ENCODE data around the gene BANP. TPM values are rescaled to one million over a fixed set of nuclear protein-coding genes. Genes with fewer than 3 reads are reported as not detected.

The BANP gene
- total and polyA plus RNA-seq, 2 donors = 27.0 to 29.7 TPM

- Histone ChIP-seq H3K4me3 (ENCODE audit: low read length in 2 of 2) (no peak overlapping the region), H3K9me3 (ENCODE audit: control insufficient read depth in 2 of 2, insufficient read depth in 1 of 2, low read length in 1 of 2) (no peaks in the 10 kb centered on the region), H3K27me3 (ENCODE audit: control insufficient read depth in 2 of 2, insufficient read depth in 1 of 2, low read length in 1 of 2) (no peaks in the 10 kb centered on the region), H3K36me3 (ENCODE audit: control insufficient read depth in 2 of 2, insufficient read depth in 2 of 2, low read length in 1 of 2) (peaks cover 25 to 53% of the 10 kb centered on the region in 2 donors), H3K4me1 (ENCODE audit: control insufficient read depth in 2 of 2, insufficient read depth in 2 of 2, low read length in 2 of 2) (no peaks in the 10 kb centered on the region), H3K27ac (ENCODE audit: low read depth in 1 of 2, low read length in 1 of 2) (no peak overlapping the region)
- WGBS = 97% methylated on average over 6 of the region's 6 CpGs
- no peak for DNase-seq (ENCODE audit: low read depth in 6 of 9, low spot score in 9 of 9)
Observed at GRCh38 chr16:88003316-88003715, 52.1 kb downstream of the BANP start.

DNA sequence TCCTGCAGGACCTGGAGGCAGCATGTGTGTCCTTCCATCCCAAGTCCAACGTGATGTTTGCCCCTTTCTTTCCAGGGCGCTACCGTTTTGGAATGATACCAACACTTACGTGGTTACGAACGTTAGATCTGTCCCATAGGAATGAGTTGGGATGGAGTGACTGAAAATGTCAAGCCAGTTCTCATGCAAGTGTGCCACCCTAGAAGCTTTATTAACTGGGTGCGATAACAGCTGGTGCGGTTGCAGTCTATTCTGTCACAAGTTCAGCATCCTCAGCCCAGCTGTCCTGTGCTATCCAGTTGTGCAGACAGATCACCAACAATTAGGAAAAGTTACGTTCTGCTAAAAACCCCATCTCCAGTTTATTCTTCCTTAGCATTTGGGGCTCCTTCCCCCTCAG lies 52.5 kb downstream of the BANP start:
- no peaks in the 10 kb centered on the region for H3K27me3 ChIP-seq (ENCODE audit: control insufficient read depth in 2 of 2, insufficient read depth in 1 of 2, low read length in 1 of 2)
- no peaks in the 10 kb centered on the region for H3K9me3 ChIP-seq (ENCODE audit: control insufficient read depth in 2 of 2, insufficient read depth in 1 of 2, low read length in 1 of 2)
- no peak overlapping the region for H3K27ac ChIP-seq (ENCODE audit: low read depth in 1 of 2, low read length in 1 of 2)
- DNase-seq (ENCODE audit: low read depth in 6 of 9, low spot score in 9 of 9) = no peak
- H3K36me3 ChIP-seq (ENCODE audit: control insufficient read depth in 2 of 2, insufficient read depth in 2 of 2, low read length in 1 of 2) = peaks cover 28 to 50% of the 10 kb centered on the region in 2 donors
- H3K4me1 ChIP-seq (ENCODE audit: control insufficient read depth in 2 of 2, insufficient read depth in 2 of 2, low read length in 2 of 2) = no peaks in the 10 kb centered on the region
- WGBS = 95% methylated on average over 9 of the region's 9 CpGs
- H3K4me3 ChIP-seq (ENCODE audit: low read length in 2 of 2) = no peak overlapping the region

DNA sequence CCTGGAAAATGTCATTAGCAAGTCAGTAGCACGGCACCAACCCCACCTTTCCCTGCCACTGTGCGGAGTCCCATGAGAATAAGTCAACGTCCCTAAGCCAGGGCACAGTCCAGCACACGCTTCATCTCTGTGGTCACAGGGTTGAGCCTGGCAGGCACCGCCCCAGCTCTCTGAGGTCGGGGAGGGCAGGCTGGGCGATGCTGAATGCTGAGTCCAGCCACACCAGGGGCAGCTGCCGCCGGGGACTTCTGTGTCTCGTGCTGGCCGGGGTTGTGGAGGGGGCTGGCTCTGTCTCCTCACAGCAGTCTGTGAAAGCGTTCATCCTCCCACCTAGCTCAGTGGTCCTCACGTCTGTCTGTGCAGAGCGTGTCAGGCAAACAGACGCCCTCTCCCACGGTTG lies 53.2 kb downstream of the BANP start:
- Histone ChIP-seq H3K9me3 (ENCODE audit: control insufficient read depth in 2 of 2, insufficient read depth in 1 of 2, low read length in 1 of 2) (no peaks in the 10 kb centered on the region), H3K27me3 (ENCODE audit: control insufficient read depth in 2 of 2, insufficient read depth in 1 of 2, low read length in 1 of 2) (no peaks in the 10 kb centered on the region), H3K4me3 (ENCODE audit: low read length in 2 of 2) (no peak overlapping the region), H3K36me3 (ENCODE audit: control insufficient read depth in 2 of 2, insufficient read depth in 2 of 2, low read length in 1 of 2) (peaks cover 31 to 50% of the 10 kb centered on the region in 2 donors), H3K27ac (ENCODE audit: low read depth in 1 of 2, low read length in 1 of 2) (no peak overlapping the region), H3K4me1 (ENCODE audit: control insufficient read depth in 2 of 2, insufficient read depth in 2 of 2, low read length in 2 of 2) (no peaks in the 10 kb centered on the region)
- DNase-seq (ENCODE audit: low read depth in 6 of 9, low spot score in 9 of 9) = no peak
- 97% methylated on average over 16 of the region's 16 CpGs for WGBS

DNA sequence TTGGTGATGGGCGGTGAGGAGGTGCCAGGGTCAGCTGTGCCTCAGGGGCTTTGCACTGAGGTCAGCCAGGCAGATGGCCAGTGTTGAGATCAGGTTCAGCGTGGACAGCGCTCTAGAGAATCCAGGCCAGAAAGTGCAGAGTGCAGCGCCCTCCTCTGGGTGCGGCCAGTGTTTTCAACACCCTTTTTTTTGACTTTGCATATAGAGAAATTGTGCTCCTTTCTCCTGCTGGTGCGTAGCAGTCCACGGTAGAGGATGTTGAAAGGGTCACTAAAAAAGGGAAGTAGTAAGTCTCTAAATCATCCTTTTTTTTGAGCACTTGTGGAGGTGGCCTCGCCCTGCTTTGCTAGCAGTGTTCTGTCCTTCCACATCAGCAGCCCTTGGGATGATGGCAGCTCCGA lies 53.9 kb downstream of the BANP start:
- Histone ChIP-seq H3K9me3 (ENCODE audit: control insufficient read depth in 2 of 2, insufficient read depth in 1 of 2, low read length in 1 of 2) (no peaks in the 10 kb centered on the region), H3K4me3 (ENCODE audit: low read length in 2 of 2) (no peak overlapping the region), H3K4me1 (ENCODE audit: control insufficient read depth in 2 of 2, insufficient read depth in 2 of 2, low read length in 2 of 2) (no peaks in the 10 kb centered on the region), H3K27me3 (ENCODE audit: control insufficient read depth in 2 of 2, insufficient read depth in 1 of 2, low read length in 1 of 2) (no peaks in the 10 kb centered on the region), H3K27ac (ENCODE audit: low read depth in 1 of 2, low read length in 1 of 2) (no peak overlapping the region), H3K36me3 (ENCODE audit: control insufficient read depth in 2 of 2, insufficient read depth in 2 of 2, low read length in 1 of 2) (peaks cover 32 to 55% of the 10 kb centered on the region in 2 donors)
- whole genome bisulfite sequencing = 71% methylated on average over 9 of the region's 9 CpGs
- no peak for DNase-seq (ENCODE audit: low read depth in 6 of 9, low spot score in 9 of 9)

DNA sequence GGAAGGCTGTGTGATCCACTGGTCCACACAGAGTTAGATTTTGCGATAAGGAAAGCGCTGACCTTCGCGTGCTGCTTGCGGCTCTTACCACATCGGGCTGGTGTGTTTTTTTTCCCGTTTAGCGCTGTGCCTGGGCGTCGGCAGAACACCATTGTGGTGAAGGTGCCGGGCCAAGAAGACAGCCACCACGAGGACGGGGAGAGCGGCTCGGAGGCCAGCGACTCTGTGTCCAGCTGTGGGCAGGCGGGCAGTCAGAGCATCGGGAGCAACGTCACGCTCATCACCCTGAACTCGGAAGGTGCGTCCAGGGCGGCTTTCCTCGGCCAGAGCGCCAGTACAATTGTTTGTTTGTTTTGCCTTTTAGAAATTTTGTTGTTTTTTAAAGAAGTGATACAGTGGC lies 54.7 kb downstream of the BANP start:
- H3K36me3 ChIP-seq (ENCODE audit: control insufficient read depth in 2 of 2, insufficient read depth in 2 of 2, low read length in 1 of 2) = peaks cover 39 to 63% of the 10 kb centered on the region in 2 donors
- 97% methylated on average over 25 of the region's 25 CpGs for whole genome bisulfite sequencing
- no peak overlapping the region for H3K27ac ChIP-seq (ENCODE audit: low read depth in 1 of 2, low read length in 1 of 2)
- no peak for DNase-seq (ENCODE audit: low read depth in 6 of 9, low spot score in 9 of 9)
- H3K4me3 ChIP-seq (ENCODE audit: low read length in 2 of 2) = no peak overlapping the region
- H3K9me3 ChIP-seq (ENCODE audit: control insufficient read depth in 2 of 2, insufficient read depth in 1 of 2, low read length in 1 of 2) = no peaks in the 10 kb centered on the region
- no peaks in the 10 kb centered on the region for H3K27me3 ChIP-seq (ENCODE audit: control insufficient read depth in 2 of 2, insufficient read depth in 1 of 2, low read length in 1 of 2)
- no peaks in the 10 kb centered on the region for H3K4me1 ChIP-seq (ENCODE audit: control insufficient read depth in 2 of 2, insufficient read depth in 2 of 2, low read length in 2 of 2)

DNA sequence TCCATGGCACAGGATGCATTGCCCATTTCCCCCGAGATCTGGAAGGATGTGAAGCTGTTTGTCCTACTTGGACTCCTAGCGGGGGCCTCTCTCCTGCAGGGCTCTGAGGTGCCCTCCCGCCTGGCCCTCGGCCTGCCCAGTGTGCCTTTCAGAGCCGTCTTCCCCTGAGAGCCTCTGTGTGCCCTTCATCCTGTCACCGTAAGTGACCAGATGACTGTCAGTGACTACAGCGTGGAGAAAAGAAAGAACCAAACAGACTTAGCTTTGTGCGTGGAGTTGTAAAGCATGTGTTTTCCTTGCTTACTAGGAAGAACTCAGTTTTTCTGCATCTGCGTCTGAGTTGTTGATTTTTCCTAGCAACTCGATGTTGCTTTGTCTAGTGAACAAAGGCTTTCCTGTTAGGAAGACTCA lies 56.1 kb downstream of the BANP start:
- no peak for DNase-seq (ENCODE audit: low read depth in 6 of 9, low spot score in 9 of 9)
- Histone ChIP-seq H3K36me3 (ENCODE audit: control insufficient read depth in 2 of 2, insufficient read depth in 2 of 2, low read length in 1 of 2) (peaks cover 38 to 65% of the 10 kb centered on the region in 2 donors), H3K27me3 (ENCODE audit: control insufficient read depth in 2 of 2, insufficient read depth in 1 of 2, low read length in 1 of 2) (no peaks in the 10 kb centered on the region), H3K4me1 (ENCODE audit: control insufficient read depth in 2 of 2, insufficient read depth in 2 of 2, low read length in 2 of 2) (no peaks in the 10 kb centered on the region), H3K27ac (ENCODE audit: low read depth in 1 of 2, low read length in 1 of 2) (no peak overlapping the region), H3K4me3 (ENCODE audit: low read length in 2 of 2) (no peak overlapping the region), H3K9me3 (ENCODE audit: control insufficient read depth in 2 of 2, insufficient read depth in 1 of 2, low read length in 1 of 2) (no peaks in the 10 kb centered on the region)
- 97% methylated on average over 10 of the region's 10 CpGs for WGBS

- DNase-seq (ENCODE audit: low read depth in 6 of 9, low spot score in 9 of 9) = no peak
- Histone ChIP-seq H3K9me3 (ENCODE audit: control insufficient read depth in 2 of 2, insufficient read depth in 1 of 2, low read length in 1 of 2) (no peaks in the 10 kb centered on the region), H3K4me1 (ENCODE audit: control insufficient read depth in 2 of 2, insufficient read depth in 2 of 2, low read length in 2 of 2) (no peaks in the 10 kb centered on the region), H3K36me3 (ENCODE audit: control insufficient read depth in 2 of 2, insufficient read depth in 2 of 2, low read length in 1 of 2) (peaks cover 43 to 57% of the 10 kb centered on the region in 2 donors), H3K27me3 (ENCODE audit: control insufficient read depth in 2 of 2, insufficient read depth in 1 of 2, low read length in 1 of 2) (no peaks in the 10 kb centered on the region), H3K4me3 (ENCODE audit: low read length in 2 of 2) (no peak overlapping the region), H3K27ac (ENCODE audit: low read depth in 1 of 2, low read length in 1 of 2) (no peak overlapping the region)
- WGBS = 85% methylated on average over 5 of the region's 5 CpGs
Observed at GRCh38 chr16:88008840-88009239, 57.6 kb downstream of the BANP start.

DNA sequence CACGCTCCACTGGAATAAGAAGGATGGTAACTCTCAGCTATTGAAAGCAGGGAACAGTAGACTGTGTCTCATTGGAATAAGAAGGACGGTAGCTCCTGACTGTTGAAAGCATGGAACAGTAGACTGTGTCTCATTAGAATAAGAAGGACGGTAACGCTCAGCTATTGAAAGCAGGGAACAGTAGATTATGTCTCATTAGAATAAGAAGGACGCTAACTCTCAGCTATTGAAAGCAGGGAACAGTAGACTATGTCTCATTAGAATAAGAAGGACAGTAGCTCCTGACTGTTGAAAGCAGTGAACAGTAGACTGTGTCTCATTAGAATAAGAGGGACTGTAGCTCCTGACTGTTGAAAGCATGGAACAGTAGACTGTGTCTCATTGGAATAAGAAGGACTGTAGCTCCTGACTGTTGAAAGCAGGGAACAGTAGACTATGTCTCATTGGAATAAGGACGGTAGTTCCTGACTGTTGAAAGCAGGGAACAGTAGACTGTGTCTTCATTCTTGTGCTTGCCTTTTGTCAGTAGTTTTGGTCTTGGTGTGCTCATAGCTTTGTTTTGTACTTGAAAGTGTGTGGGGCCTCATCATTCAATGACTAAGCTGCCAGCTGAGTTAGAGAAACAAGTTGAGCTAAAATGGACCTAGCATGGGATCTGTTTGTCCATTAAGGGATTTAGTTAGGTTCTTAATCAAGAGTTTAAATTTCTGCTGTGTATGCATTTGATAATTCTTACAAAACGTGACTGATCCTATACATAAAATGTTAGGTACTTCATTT lies 58.5 kb downstream of the BANP start:
- no peaks in the 10 kb centered on the region for H3K27me3 ChIP-seq (ENCODE audit: control insufficient read depth in 2 of 2, insufficient read depth in 1 of 2, low read length in 1 of 2)
- H3K4me1 ChIP-seq (ENCODE audit: control insufficient read depth in 2 of 2, insufficient read depth in 2 of 2, low read length in 2 of 2) = no peaks in the 10 kb centered on the region
- peaks cover 38 to 48% of the 10 kb centered on the region in 2 donors for H3K36me3 ChIP-seq (ENCODE audit: control insufficient read depth in 2 of 2, insufficient read depth in 2 of 2, low read length in 1 of 2)
- no peak for DNase-seq (ENCODE audit: low read depth in 6 of 9, low spot score in 9 of 9)
- H3K27ac ChIP-seq (ENCODE audit: low read depth in 1 of 2, low read length in 1 of 2) = no peak overlapping the region
- no peak overlapping the region for H3K4me3 ChIP-seq (ENCODE audit: low read length in 2 of 2)
- no peaks in the 10 kb centered on the region for H3K9me3 ChIP-seq (ENCODE audit: control insufficient read depth in 2 of 2, insufficient read depth in 1 of 2, low read length in 1 of 2)
- 98% methylated on average over 7 of the region's 7 CpGs for WGBS

DNA sequence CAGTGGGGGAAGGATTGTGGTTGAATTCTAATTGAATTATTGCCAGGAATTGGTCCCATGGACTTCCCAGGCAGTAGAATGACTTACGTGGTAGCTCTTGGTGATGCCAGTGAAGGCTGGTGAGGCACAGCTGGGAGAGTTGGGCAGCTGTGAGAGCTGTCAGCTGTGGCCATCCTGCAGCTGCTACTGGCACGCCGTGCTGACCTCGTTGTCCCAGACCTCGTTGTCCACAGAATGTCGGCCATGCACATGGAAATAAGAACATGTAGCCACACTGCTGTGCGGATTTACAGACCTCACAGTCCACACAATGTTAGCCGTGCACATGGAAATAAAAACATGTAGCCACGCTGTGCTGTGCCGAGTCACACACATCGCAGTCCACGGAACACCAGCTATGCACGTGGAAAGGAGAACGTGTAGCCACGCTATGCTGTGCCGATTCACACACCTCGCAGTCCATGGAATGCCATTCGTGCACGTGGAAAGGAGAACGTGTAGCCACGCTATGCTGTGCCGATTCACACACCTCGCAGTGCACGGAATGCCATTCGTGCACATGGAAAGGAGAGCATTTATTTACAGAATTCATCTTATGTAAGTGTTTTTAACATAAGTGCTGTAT lies 59.2 kb downstream of the BANP start:
- Histone ChIP-seq H3K4me1 (ENCODE audit: control insufficient read depth in 2 of 2, insufficient read depth in 2 of 2, low read length in 2 of 2) (no peaks in the 10 kb centered on the region), H3K27ac (ENCODE audit: low read depth in 1 of 2, low read length in 1 of 2) (no peak overlapping the region), H3K4me3 (ENCODE audit: low read length in 2 of 2) (no peak overlapping the region), H3K36me3 (ENCODE audit: control insufficient read depth in 2 of 2, insufficient read depth in 2 of 2, low read length in 1 of 2) (peaks cover 34 to 44% of the 10 kb centered on the region in 2 donors), H3K9me3 (ENCODE audit: control insufficient read depth in 2 of 2, insufficient read depth in 1 of 2, low read length in 1 of 2) (no peaks in the 10 kb centered on the region), H3K27me3 (ENCODE audit: control insufficient read depth in 2 of 2, insufficient read depth in 1 of 2, low read length in 1 of 2) (no peaks in the 10 kb centered on the region)
- DNase-seq (ENCODE audit: low read depth in 6 of 9, low spot score in 9 of 9) = no peak
- WGBS = 95% methylated on average over 25 of the region's 25 CpGs
